ENCODE measurements around the gene DOCK9. TPM values are rescaled to one million over a fixed set of nuclear protein-coding genes. Genes with fewer than 3 reads are reported as not detected.

Gene DOCK9
- polyA plus RNA-seq, 1 of the 3 experiments (the other 2 are of a cell fraction): 16.6 TPM

DNA sequence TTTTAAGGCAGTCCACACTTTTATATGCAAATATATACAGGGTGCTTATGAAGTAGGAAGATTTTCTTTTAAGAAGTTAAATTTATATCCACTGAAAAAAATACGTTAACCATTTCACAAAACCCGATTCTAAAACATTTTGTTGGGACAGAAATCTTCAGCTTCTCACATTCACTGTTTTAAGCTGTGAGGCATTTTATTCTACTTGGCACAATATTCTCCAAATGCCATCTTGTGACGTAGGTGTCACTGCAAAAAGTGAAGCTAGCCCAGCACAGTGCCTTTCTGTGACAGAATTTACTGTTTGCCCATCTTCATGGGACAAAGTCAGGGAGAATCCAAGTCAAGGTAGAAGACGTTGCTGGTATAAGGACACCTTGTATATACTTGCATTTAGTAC lies 130.9 kb downstream of the DOCK9 start:
- Histone ChIP-seq H3K36me3 (replicated peaks in 1 of 2; ENCODE audit: control insufficient read depth in 1 of 2, insufficient read depth in 2 of 2, low read length in 1 of 2) (peaks cover 0 to 8% of the 10 kb centered on the region in 2 experiments), H3K9ac (no peak overlapping the region), H3K79me2 (ENCODE audit: insufficient read depth) (no peaks in the 10 kb centered on the region), H4K20me1 (ENCODE audit: insufficient read depth) (no peaks in the 10 kb centered on the region), H3K27ac (ENCODE audit: low read depth in 2 of 2, low read length in 1 of 2) (no peak overlapping the region), H3K4me2 (no peak overlapping the region), H3F3A (replicated peaks; ENCODE audit: insufficient read depth) (no peaks in the 10 kb centered on the region), H2AFZ (ENCODE audit: low read depth) (no peak overlapping the region), H3K9me2 (no peaks in the 10 kb centered on the region), H3K4me1 (ENCODE audit: control insufficient read depth in 1 of 2, insufficient read depth in 2 of 2, low read depth in 1 of 2, low read length in 1 of 2) (no peaks in the 10 kb centered on the region; a peak in 1 of 4 replicates), H3K27me3 (ENCODE audit: insufficient read depth) (no peaks in the 10 kb centered on the region), H3K4me3 (ENCODE audit: low read depth in 2 of 2, low read length in 1 of 2) (no peak overlapping the region), H3K9me3 (no peaks in the 10 kb centered on the region)
- DNase-seq: no peak
- 98% methylated on average over 4 of the region's 4 CpGs for WGBS (ENCODE audit: low lambda C conversion rate)
- TF ChIP-seq ELF1 (IDR thresholded peaks at IDR 0.05) (no peak), YY1 (IDR thresholded peaks at IDR 0.05; ENCODE audit: low read depth) (no peak), SIN3A (IDR thresholded peaks at IDR 0.05; ENCODE audit: borderline replicate concordance, low read depth, low read length) (no peak), NRF1 (IDR thresholded peaks at IDR 0.05; ENCODE audit: low read depth, low read length) (no peak), GATA2 (CRISPR knock-in tag; IDR thresholded peaks at IDR 0.05) (no peak), FOSL2 (IDR thresholded peaks at IDR 0.05; ENCODE audit: borderline replicate concordance, low read depth) (no peak), TEAD4 (IDR thresholded peaks at IDR 0.05; ENCODE audit: borderline replicate concordance, insufficient read depth) (no peak), RFX5 (IDR thresholded peaks at IDR 0.05; ENCODE audit: low read length) (no peak), GABPA (IDR thresholded peaks at IDR 0.05; ENCODE audit: low read depth) (no peak), MXI1 (IDR thresholded peaks at IDR 0.05; ENCODE audit: low read depth, low read length) (no peak), MEF2A (IDR thresholded peaks at IDR 0.05; ENCODE audit: borderline replicate concordance, low read depth) (no peak), EP300 (IDR thresholded peaks at IDR 0.05; ENCODE audit: borderline replicate concordance in 1 of 2, low read depth in 1 of 2, low read length in 1 of 2) (no peak), RCOR1 (IDR thresholded peaks at IDR 0.05; ENCODE audit: low read length) (no peak)
- TF ChIP-seq, protein P1, sequence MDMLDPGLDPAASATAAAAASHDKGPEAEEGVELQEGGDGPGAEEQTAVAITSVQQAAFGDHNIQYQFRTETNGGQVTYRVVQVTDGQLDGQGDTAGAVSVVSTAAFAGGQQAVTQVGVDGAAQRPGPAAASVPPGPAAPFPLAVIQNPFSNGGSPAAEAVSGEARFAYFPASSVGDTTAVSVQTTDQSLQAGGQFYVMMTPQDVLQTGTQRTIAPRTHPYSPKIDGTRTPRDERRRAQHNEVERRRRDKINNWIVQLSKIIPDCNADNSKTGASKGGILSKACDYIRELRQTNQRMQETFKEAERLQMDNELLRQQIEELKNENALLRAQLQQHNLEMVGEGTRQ (IDR thresholded peaks at IDR 0.05; ENCODE audit: borderline replicate concordance, low read depth, low read length): no peak
- TF ChIP-seq, protein P2, sequence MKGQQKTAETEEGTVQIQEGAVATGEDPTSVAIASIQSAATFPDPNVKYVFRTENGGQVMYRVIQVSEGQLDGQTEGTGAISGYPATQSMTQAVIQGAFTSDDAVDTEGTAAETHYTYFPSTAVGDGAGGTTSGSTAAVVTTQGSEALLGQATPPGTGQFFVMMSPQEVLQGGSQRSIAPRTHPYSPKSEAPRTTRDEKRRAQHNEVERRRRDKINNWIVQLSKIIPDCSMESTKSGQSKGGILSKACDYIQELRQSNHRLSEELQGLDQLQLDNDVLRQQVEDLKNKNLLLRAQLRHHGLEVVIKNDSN (IDR thresholded peaks at IDR 0.05; ENCODE audit: borderline replicate concordance, low read depth): no peak
- TF ChIP-seq, protein P3, sequence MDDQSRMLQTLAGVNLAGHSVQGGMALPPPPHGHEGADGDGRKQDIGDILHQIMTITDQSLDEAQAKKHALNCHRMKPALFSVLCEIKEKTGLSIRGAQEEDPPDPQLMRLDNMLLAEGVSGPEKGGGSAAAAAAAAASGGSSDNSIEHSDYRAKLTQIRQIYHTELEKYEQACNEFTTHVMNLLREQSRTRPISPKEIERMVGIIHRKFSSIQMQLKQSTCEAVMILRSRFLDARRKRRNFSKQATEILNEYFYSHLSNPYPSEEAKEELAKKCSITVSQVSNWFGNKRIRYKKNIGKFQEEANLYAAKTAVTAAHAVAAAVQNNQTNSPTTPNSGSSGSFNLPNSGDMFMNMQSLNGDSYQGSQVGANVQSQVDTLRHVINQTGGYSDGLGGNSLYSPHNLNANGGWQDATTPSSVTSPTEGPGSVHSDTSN (IDR thresholded peaks at IDR 0.05): no peak
- TF ChIP-seq, protein P4, sequence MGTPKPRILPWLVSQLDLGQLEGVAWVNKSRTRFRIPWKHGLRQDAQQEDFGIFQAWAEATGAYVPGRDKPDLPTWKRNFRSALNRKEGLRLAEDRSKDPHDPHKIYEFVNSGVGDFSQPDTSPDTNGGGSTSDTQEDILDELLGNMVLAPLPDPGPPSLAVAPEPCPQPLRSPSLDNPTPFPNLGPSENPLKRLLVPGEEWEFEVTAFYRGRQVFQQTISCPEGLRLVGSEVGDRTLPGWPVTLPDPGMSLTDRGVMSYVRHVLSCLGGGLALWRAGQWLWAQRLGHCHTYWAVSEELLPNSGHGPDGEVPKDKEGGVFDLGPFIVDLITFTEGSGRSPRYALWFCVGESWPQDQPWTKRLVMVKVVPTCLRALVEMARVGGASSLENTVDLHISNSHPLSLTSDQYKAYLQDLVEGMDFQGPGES (IDR thresholded peaks at IDR 0.05; ENCODE audit: low read depth, low read length): no peak
- ChIA-PET CTCF (no interaction called here), POLR2A (no interaction called here)

Measured in SK-N-SH (cell line).